SK-N-SH (cell line): Measurements from ENCODE around the gene CASK.

Experiments
- CTCF ChIP-seq: fragments of 200-600 bp; sonication (generic); IDR thresholded peaks from 2 replicates; pipeline ENCODE4 v1.6.1; 2017; ENCODE audit warnings: antibody characterized with exemption, mild to moderate bottlenecking, moderate library complexity
- MAX ChIP-seq: IDR thresholded peaks from 2 replicates; pipeline ENCODE4 v1.4.0; 2012; ENCODE audit warnings: low read depth
- RAD21 ChIP-seq: IDR thresholded peaks from 2 replicates; pipeline ENCODE4 v1.6.1; 2012; ENCODE audit warnings: mild to moderate bottlenecking, low read length

- no peak for TF ChIP-seq CTCF
- TF ChIP-seq MAX = no peak
- TF ChIP-seq RAD21 = no peak
Measured at GRCh38 chrX:41900321-41900720, 23.0 kb downstream of the CASK start.
